Measurements from ENCODE around the gene DOCK6.

- TF ChIP-seq CTCF (IDR thresholded peaks at IDR 0.05) (peak in 1 of 6 experiments; percentile 19), POLR2A (IDR thresholded peaks at IDR 0.05) (no peak)
Measured at GRCh38 chr19:11286312-11286974, 24.1 kb upstream of the DOCK6 start.
